AG10803 (cell line): ENCODE measurements around the gene GTF2F2.

Experiments
- DNase-seq: peaks from one replicate; pipeline ENCODE4 v3.0.0; 2010; ENCODE audit warnings: low read depth
- H3K4me3 ChIP-seq: 2 replicates; pipeline ENCODE4 v1.5.1; 2011; ENCODE audit warnings: mild to moderate bottlenecking, low read length, control low read depth
- CTCF ChIP-seq: conservative IDR thresholded peaks from 2 replicates; pipeline ENCODE4 v1.5.1; 2011; ENCODE audit warnings: mild to moderate bottlenecking, low read length, control low read depth, inconsistent platforms

GTF2F2 gene

GRCh38 chr13:45107539-45107938, 12.8 kb upstream of the GTF2F2 start:
- no peak for DNase-seq
- no peak overlapping the region for H3K4me3 ChIP-seq
- no peak for TF ChIP-seq CTCF

GRCh38 chr13:45108716-45109101, 11.6 kb upstream of the GTF2F2 start:
- TF ChIP-seq CTCF = no peak
- H3K4me3 ChIP-seq = peak overlapping the region; percentile 20; the same call in 1 of the 2 replicates
- DNase-seq = no peak

GRCh38 chr13:45109102-45109720, 11.1 kb upstream of the GTF2F2 start:
- no peak for TF ChIP-seq CTCF
- DNase-seq = peak; percentile 65
- 0 out of 2 replicates have a peak overlapping the region, but pooled peaks have one; percentile 20 for H3K4me3 ChIP-seq

- no peak for TF ChIP-seq CTCF
- no peak for DNase-seq
- H3K4me3 ChIP-seq = no peak overlapping the region
These were observed 6.8 kb upstream of the GTF2F2 start for GRCh38 chr13:45113233-45114224.

- no peak for TF ChIP-seq CTCF
- DNase-seq = peak; percentile 59
- H3K4me3 ChIP-seq = peak overlapping the region; percentile 93
These were observed 780 bp upstream of the GTF2F2 start for GRCh38 chr13:45119469-45119990.

GRCh38 chr13:45120967-45121831, 889 bp downstream of the GTF2F2 start:
- peak; percentile 44 for DNase-seq
- peak; percentile 35 for TF ChIP-seq CTCF
- H3K4me3 ChIP-seq = peak overlapping the region; percentile 93
